Epidermal melanocyte (primary cell): ENCODE results near the gene RPS19.

Source experiments
- DNase-seq: peaks from one replicate; pipeline ENCODE4 v3.0.0; 2011; ENCODE audit warnings: low spot score; ENCODE audit not compliant: insufficient read length

The RPS19 gene

GRCh38 chr19:41859618-41860418, at the start of gene RPS19:
Gene RPS19 (plus strand): TSS chr19:41860255. CDS start chr19:41860775, 520 bp downstream.
- DNase-seq, result peak; percentile 97

GRCh38 chr19:41810301-41810700, 49.8 kb upstream of the RPS19 start:
- no peak for DNase-seq

- DNase-seq, result no peak
These were observed 49.0 kb upstream of the RPS19 start for GRCh38 chr19:41811036-41811435.

GRCh38 chr19:41811981-41812380, 48.1 kb upstream of the RPS19 start:
- DNase-seq, result no peak

- no peak for DNase-seq
These were observed 46.1 kb upstream of the RPS19 start for GRCh38 chr19:41813911-41814310.

- DNase-seq, result no peak
These were observed 44.8 kb upstream of the RPS19 start for GRCh38 chr19:41815301-41815700.

GRCh38 chr19:41816761-41817160, 43.3 kb upstream of the RPS19 start:
- no peak for DNase-seq

GRCh38 chr19:41821003-41821735, 38.9 kb upstream of the RPS19 start:
- DNase-seq, result no peak

- no peak for DNase-seq
These were observed 21.9 kb upstream of the RPS19 start for GRCh38 chr19:41837981-41838708.

GRCh38 chr19:41839211-41839610, 20.8 kb upstream of the RPS19 start:
- no peak for DNase-seq

- no peak for DNase-seq
These were observed 16.7 kb upstream of the RPS19 start for GRCh38 chr19:41843371-41843770.

GRCh38 chr19:41844601-41845000, 15.5 kb upstream of the RPS19 start, which contains the start of gene LYPD4:
Gene LYPD4 (minus strand): TSS chr19:41844683. CDS start chr19:41839285, 5,398 bp downstream.
- no peak for DNase-seq

GRCh38 chr19:41845001-41845050, 15.2 kb upstream of the RPS19 start, which contains the start of gene DMRTC2:
Gene DMRTC2 (plus strand): TSS chr19:41845042. CDS start chr19:41847429, 2,387 bp downstream.
- DNase-seq, result no peak

GRCh38 chr19:41845051-41845590, 14.9 kb upstream of the RPS19 start:
- no peak for DNase-seq

- DNase-seq, result no peak
These were observed 12.5 kb upstream of the RPS19 start for GRCh38 chr19:41847351-41848105.

- no peak for DNase-seq
These were observed 11.4 kb upstream of the RPS19 start for GRCh38 chr19:41848666-41849065.

- DNase-seq, result no peak
These were observed 11.0 kb upstream of the RPS19 start for GRCh38 chr19:41849067-41849466.

GRCh38 chr19:41850381-41850780, 9.7 kb upstream of the RPS19 start:
- DNase-seq, result no peak

- DNase-seq, result no peak
These were observed 8.6 kb upstream of the RPS19 start for GRCh38 chr19:41851456-41851855.

- DNase-seq, result peak; percentile 7
These were observed 6.7 kb upstream of the RPS19 start for GRCh38 chr19:41853344-41853743.

- no peak for DNase-seq
These were observed 6.3 kb upstream of the RPS19 start for GRCh38 chr19:41853768-41854167.
